RWPE1 (cell line): Measurements from ENCODE around the gene HYDIN.

Source experiments
- CTCF ChIA-PET: fragments of 350-600 bp; sonication (Branson Sonifier 250); formaldehyde crosslinking; extraction: SDS; loops from one replicate; lab custom pipeline; 2021; lab: Yijun Ruan, JAX
- POLR2A ChIA-PET: fragments of 400-600 bp; formaldehyde crosslinking; extraction: SDS; loops from one replicate; lab custom pipeline; 2020; ENCODE audit warnings: antibody characterized with exemption; ENCODE audit not compliant: low non-redundant PET; lab: Yijun Ruan, JAX
- DNase-seq: peaks from one replicate; pipeline ENCODE4 v3.0.0; 2012; ENCODE audit warnings: low spot score
- H3K27ac ChIP-seq: fragments of 450-650 bp; 2 replicates; pipeline ENCODE4 v1.5.1; 2017
- TF ChIP-seq, protein P1 (sequence below): fragments of 450-650 bp; conservative IDR thresholded peaks from 2 replicates; pipeline ENCODE4 v1.5.1; 2017; ENCODE audit warnings: low read depth, mild to moderate bottlenecking

Gene HYDIN

DNA sequence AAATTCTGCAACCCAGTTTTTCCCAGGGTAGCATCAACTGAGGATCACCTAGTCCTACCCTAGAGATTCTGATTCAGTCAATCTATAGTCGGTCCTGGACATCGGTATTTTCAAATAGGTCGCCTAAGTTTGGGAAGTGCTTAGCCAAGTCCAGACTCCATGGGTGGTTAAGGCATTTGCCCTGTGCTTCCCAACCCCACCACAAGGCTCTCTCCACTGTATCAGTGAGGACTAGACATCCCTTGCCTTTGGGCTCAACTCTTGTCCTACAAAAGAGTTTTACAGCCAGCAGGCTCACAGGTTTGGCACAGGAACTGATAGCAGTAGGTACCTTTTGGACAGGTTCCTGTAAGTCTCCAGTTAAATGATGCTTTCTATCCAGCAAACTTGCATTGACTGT, 13.8 kb downstream of the HYDIN start:
- POLR2A ChIA-PET = no interaction called here
- CTCF ChIA-PET = no interaction called here
- TF ChIP-seq, protein P1, sequence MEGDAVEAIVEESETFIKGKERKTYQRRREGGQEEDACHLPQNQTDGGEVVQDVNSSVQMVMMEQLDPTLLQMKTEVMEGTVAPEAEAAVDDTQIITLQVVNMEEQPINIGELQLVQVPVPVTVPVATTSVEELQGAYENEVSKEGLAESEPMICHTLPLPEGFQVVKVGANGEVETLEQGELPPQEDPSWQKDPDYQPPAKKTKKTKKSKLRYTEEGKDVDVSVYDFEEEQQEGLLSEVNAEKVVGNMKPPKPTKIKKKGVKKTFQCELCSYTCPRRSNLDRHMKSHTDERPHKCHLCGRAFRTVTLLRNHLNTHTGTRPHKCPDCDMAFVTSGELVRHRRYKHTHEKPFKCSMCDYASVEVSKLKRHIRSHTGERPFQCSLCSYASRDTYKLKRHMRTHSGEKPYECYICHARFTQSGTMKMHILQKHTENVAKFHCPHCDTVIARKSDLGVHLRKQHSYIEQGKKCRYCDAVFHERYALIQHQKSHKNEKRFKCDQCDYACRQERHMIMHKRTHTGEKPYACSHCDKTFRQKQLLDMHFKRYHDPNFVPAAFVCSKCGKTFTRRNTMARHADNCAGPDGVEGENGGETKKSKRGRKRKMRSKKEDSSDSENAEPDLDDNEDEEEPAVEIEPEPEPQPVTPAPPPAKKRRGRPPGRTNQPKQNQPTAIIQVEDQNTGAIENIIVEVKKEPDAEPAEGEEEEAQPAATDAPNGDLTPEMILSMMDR = no peak
- no peak overlapping the region for H3K27ac ChIP-seq
- no peak for DNase-seq

DNA sequence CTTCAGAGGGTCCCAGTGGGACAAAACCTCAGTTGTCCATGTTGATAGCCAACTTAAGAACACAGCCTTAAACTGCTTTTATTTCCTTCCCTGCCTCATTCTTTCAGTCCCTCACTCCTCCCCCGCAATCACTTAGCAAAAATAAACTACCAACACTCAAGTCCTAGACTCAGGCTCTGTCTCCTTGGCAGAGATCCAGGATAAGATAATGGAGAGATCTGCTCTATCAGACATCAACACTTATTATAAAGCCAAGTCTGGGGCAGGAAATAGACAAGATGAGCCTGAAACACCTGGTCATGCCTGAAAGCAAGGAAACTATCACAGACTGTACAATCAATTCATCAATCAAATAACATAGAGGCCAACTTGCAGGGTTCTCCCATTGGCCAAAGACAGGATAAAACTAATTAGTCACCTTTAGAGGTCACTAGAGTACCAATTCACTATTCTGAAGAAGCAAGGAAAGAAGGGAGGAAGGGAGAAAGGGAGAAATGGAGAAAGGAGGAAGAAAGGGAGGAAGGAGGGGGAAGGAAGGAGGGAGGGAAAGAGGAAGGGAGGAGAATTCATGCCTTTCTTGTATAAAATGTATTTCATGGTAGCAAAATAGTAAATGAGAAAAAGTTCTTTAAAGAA, 15.7 kb downstream of the HYDIN start:
- CTCF ChIA-PET = interaction anchor here (0.6 to 0.8 kb wide), 2 partner anchors 8 to 142 kb away, joined by 3 to 6 read pairs; no protein-coding TSS in a partner anchor

DNA sequence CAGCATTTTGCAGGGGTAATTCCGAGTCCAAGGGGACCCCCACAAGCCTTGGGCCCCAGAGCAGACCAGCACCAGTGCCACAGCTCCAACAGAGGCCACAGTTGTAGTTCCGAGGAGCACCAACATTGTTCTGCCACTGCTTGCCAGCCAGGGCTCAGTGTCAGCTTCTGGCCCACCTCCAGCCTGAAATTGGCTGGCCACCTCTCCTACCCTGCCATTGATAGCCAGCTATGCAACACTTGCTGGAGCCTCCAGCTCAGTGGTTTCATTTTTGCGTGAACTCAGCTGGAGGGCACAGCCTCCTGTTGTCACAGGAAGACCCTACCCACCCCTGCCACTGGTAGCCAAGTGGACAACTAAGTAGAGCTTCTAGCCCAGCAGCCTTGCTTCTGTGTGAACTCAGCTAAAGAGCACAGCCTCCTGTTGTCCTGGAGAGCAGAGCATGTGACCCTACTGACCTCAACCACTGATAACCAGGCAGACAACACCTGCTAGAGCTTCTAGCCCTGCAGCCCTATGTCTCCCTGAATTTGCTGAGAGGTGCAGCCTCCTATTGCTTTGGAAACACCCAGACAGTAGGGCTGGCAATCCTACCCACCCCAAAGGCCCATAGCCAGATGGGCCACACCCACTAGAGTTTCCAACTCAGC, 24.9 kb downstream of the HYDIN start:
- H3K27ac ChIP-seq = no peak overlapping the region
- ChIA-PET CTCF (no interaction called here), POLR2A (no interaction called here)
- DNase-seq = no peak
- TF ChIP-seq, protein P1 = no peak

More for the DNA sequence above, 15.7 kb downstream of the HYDIN start:
- H3K27ac ChIP-seq = no peak overlapping the region
- TF ChIP-seq, protein P1 = no peak
- DNase-seq = peak; percentile 22
- POLR2A ChIA-PET = no interaction called here

DNA sequence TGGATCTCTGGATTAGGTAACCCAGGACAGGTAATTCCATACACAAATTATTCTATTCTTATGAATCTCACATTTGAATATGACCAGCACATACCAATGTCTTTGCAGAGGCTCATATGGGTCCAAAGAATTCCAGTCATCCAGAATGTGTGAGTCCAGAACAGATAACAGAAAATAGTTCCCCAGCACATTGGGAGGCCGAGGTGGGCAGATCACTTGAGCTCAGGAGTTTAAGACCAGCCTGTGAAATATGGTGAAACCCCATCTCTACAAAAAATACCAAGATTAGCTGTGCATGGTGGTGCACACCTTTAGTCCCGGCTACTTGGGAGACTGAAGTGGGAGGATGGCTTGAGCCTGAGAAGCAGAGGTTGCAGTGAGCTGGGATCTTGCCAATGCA, 26.9 kb downstream of the HYDIN start:
- ChIA-PET POLR2A (no interaction called here), CTCF (interaction anchor here (0.6 kb wide), 1 partner anchor 10 kb away, joined by 4 read pairs; no protein-coding TSS in a partner anchor)
- no peak for DNase-seq
- TF ChIP-seq, protein P1 = no peak
- H3K27ac ChIP-seq = no peak overlapping the region

DNA sequence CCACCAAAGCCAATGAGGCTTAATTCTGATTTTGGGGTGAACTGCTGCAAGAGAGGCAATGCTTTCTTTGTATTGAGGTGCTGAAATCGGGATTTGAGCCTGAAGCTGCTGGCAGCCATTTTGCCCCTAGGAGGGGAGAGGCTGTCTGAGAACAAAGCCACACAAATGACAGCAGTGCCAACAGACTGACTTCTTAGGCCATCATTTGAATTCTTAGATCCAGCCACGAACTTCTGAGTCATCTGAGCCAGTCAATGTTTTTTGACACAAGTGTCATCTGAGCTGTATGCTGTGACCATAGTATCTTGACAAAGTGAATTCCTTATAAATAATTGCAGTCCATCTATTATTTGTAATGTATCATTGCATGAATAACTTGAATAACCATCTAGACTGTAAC, 29.0 kb downstream of the HYDIN start:
- POLR2A ChIA-PET = no interaction called here
- TF ChIP-seq, protein P1 = no peak
- H3K27ac ChIP-seq = no peak overlapping the region
- no peak for DNase-seq
- CTCF ChIA-PET = no interaction called here

DNA sequence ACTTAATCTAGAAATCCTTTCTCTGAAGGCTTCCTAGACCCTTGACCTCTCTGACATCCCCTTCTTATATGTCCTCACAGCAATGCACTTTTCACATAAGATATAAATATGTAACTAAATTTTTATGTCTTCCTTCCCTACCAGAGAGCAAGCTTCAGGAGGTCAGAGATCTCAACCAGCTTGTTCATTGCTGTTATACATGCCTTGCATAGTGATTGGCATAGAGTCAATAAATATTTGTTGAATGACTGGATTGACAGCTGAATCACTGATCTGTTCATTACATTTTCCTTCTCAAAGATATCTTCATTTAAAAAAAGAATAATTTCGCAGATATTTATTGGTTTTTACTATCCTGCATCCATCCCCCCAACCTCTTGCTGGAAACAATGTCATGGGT, 29.5 kb downstream of the HYDIN start:
- peak; percentile 26 for DNase-seq
- ChIA-PET CTCF (no interaction called here), POLR2A (no interaction called here)
- TF ChIP-seq, protein P1 = no peak
- H3K27ac ChIP-seq = no peak overlapping the region
